Testis (tissue), 2 donors: ENCODE data around the gene NKX6-2.

Experiments used
- CTCF ChIP-seq, 3 experiments: fragments of 450-650 bp in 2 of 3; fragments of 200-600 bp in 1 of 3; sonication (generic) in 1 of 3; IDR thresholded peaks; one replicate each; pipeline ENCODE4 v1.5.1; 2016 to 2019; ENCODE audit warnings: antibody characterized with exemption in 3 of 3, mild to moderate bottlenecking in 2 of 3, moderate library complexity in 1 of 3
- POLR2A ChIP-seq: fragments of 450-650 bp; IDR thresholded peaks from one replicate; pipeline ENCODE4 v1.6.1; 2017; ENCODE audit warnings: antibody characterized with exemption, mild to moderate bottlenecking, moderate library complexity

DNA sequence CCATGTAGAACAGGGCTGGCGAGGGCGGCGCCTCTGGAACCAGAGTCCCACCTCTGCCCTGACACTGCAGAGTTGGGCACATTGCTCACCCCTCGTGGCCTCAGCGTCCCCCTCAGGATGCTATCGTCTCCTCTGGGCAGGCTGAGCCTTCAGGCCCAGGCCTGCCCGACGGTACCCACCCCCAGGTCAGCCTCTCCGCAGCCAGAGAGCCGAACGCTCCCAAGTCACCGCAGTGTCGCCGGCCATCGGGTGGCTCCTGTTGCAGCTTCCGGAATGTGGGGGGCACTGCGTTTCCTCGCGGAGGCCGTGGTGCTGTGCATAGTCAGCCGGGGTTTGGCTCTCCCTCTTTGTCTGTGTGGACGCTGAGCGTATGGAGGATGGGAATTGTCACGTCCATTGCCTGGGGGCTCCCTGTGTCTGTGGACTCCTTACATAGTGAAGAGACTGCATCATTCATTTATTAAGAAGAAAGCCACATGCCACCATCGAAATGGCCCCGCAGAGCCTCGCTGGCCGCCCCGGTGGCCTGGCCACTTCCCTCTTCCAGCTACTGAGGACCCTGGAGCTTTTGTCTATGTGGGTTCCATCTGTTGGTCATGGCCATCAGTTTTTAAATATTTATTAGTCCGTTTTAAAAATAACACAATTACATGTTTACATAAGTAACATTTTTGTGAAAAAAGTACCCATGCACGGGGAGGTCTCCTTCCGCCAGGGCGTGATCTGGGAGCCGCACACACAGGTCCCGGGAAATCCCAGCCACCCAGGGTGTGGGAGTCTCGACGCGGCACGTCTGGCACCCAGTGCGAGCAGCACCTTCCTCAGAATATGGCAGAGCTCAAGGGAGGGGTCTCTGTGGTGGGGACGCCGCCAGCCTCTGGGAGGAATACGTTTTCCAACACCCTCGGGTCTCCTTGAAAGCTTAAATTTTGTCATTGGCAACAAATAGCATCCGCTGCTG, 15.6 kb downstream of the NKX6-2 start:
- TF ChIP-seq CTCF (IDR thresholded peaks at IDR 0.05) = no peak
- no peak for TF ChIP-seq POLR2A
